IMR-90 (cell line): ENCODE measurements around the gene TIMM17B.

Source experiments
- FOS ChIP-seq: fragments of 150-350 bp; IDR thresholded peaks from 2 replicates; pipeline ENCODE4 v1.6.1; 2016; ENCODE audit warnings: low read depth, low read length
- POLR2A ChIP-seq: IDR thresholded peaks from 2 replicates; pipeline ENCODE4 v1.6.1; 2012; ENCODE audit warnings: mild to moderate bottlenecking, low read depth, low read length
- RFX5 ChIP-seq: IDR thresholded peaks from 2 replicates; pipeline ENCODE4 v1.8.0; 2012; ENCODE audit warnings: low read depth, mild to moderate bottlenecking, low read length, moderate library complexity
- TF ChIP-seq, protein P1 (sequence below): conservative IDR thresholded peaks from 2 replicates; pipeline ENCODE4 v1.5.1; 2012; ENCODE audit warnings: mild to moderate bottlenecking, low read depth, low read length, improper control_type of control experiment

GRCh38 chrX:48919360-48919841 is 21.8 kb upstream of the TIMM17B start:
- TF ChIP-seq FOS (no peak), POLR2A (no peak), RFX5 (no peak)
- TF ChIP-seq, protein P1, sequence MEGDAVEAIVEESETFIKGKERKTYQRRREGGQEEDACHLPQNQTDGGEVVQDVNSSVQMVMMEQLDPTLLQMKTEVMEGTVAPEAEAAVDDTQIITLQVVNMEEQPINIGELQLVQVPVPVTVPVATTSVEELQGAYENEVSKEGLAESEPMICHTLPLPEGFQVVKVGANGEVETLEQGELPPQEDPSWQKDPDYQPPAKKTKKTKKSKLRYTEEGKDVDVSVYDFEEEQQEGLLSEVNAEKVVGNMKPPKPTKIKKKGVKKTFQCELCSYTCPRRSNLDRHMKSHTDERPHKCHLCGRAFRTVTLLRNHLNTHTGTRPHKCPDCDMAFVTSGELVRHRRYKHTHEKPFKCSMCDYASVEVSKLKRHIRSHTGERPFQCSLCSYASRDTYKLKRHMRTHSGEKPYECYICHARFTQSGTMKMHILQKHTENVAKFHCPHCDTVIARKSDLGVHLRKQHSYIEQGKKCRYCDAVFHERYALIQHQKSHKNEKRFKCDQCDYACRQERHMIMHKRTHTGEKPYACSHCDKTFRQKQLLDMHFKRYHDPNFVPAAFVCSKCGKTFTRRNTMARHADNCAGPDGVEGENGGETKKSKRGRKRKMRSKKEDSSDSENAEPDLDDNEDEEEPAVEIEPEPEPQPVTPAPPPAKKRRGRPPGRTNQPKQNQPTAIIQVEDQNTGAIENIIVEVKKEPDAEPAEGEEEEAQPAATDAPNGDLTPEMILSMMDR: no peak
